ENCODE results near the gene AP2B1. TPM values are rescaled to one million over a fixed set of nuclear protein-coding genes. Genes with fewer than 3 reads are reported as not detected.

AP2B1 gene
- total and polyA plus RNA-seq, 4 donors = 8.7 to 55.6 (median 22.3) TPM

DNA sequence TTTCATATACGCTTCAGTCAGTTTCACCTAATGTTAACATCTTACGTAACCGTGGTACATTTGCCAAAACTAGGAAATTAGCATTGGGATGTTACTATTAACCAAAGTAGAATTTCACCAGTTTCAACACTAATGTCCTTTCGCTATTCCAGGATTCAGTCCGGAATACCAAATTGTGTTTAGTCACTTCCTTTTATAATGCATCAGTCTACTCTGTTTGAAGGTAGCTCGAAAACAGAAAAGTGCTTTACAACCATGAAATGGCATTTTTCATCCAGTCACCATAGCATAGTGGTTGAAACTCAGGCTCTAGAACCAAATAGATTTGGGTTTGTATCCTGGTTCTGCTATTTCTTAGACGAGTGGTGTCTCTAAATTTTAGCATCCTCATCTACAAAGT lies 29.4 kb downstream of the AP2B1 start (continued):
- TF ChIP-seq, protein P1, sequence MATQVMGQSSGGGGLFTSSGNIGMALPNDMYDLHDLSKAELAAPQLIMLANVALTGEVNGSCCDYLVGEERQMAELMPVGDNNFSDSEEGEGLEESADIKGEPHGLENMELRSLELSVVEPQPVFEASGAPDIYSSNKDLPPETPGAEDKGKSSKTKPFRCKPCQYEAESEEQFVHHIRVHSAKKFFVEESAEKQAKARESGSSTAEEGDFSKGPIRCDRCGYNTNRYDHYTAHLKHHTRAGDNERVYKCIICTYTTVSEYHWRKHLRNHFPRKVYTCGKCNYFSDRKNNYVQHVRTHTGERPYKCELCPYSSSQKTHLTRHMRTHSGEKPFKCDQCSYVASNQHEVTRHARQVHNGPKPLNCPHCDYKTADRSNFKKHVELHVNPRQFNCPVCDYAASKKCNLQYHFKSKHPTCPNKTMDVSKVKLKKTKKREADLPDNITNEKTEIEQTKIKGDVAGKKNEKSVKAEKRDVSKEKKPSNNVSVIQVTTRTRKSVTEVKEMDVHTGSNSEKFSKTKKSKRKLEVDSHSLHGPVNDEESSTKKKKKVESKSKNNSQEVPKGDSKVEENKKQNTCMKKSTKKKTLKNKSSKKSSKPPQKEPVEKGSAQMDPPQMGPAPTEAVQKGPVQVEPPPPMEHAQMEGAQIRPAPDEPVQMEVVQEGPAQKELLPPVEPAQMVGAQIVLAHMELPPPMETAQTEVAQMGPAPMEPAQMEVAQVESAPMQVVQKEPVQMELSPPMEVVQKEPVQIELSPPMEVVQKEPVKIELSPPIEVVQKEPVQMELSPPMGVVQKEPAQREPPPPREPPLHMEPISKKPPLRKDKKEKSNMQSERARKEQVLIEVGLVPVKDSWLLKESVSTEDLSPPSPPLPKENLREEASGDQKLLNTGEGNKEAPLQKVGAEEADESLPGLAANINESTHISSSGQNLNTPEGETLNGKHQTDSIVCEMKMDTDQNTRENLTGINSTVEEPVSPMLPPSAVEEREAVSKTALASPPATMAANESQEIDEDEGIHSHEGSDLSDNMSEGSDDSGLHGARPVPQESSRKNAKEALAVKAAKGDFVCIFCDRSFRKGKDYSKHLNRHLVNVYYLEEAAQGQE (IDR thresholded peaks at IDR 0.05) = no peak
- TF ChIP-seq, protein P2, sequence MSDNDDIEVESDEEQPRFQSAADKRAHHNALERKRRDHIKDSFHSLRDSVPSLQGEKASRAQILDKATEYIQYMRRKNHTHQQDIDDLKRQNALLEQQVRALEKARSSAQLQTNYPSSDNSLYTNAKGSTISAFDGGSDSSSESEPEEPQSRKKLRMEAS (IDR thresholded peaks at IDR 0.05) = no peak

DNA sequence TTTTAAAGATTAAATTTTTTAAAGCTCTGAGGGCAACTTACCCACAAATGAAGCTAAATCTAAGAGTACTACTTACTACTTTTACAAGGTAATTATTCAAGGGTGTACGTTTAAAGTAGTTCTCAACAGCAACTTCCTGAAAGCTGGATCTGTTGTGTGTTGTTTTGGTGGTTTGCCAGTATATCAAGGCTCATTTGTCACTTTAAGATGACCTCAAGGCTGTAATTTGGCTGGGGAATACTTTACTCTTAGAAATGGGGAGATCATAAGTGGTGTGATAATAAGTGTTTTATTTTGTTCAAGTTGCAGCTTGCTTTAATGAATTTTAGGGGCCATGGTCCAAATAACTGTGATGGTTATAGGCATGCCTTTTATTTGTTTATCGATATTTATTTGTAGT lies 30.4 kb downstream of the AP2B1 start:
- 74% methylated on average over 2 of the region's 2 CpGs for WGBS
- TF ChIP-seq FOXA2 (IDR thresholded peaks at IDR 0.05) (no peak), EGR1 (IDR thresholded peaks at IDR 0.05; ENCODE audit: low read depth in 2 of 2) (no peak)
- Histone ChIP-seq H3K9ac (ENCODE audit: low read depth in 1 of 2, low read length in 2 of 2) (no peak overlapping the region), H3K27ac (ENCODE audit: low read depth in 1 of 2, low read length in 2 of 2) (no peak overlapping the region), H3K36me3 (ENCODE audit: control insufficient read depth in 4 of 4, insufficient read depth in 3 of 4, low read depth in 1 of 4, low read length in 3 of 4) (no peaks in the 10 kb centered on the region), H3K27me3 (ENCODE audit: control insufficient read depth in 4 of 4, insufficient read depth in 4 of 4, low read length in 3 of 4) (no peaks in the 10 kb centered on the region), H3K4me1 (ENCODE audit: control insufficient read depth in 4 of 4, insufficient read depth in 4 of 4, low read length in 3 of 4) (no peaks in the 10 kb centered on the region), H3K4me3 (ENCODE audit: low read depth in 1 of 3, low read length in 3 of 3) (no peak overlapping the region), H3K9me3 (ENCODE audit: control insufficient read depth in 4 of 4, low read length in 3 of 4) (no peaks in the 10 kb centered on the region)
- DNase-seq (ENCODE audit: low spot score) = no peak

DNA sequence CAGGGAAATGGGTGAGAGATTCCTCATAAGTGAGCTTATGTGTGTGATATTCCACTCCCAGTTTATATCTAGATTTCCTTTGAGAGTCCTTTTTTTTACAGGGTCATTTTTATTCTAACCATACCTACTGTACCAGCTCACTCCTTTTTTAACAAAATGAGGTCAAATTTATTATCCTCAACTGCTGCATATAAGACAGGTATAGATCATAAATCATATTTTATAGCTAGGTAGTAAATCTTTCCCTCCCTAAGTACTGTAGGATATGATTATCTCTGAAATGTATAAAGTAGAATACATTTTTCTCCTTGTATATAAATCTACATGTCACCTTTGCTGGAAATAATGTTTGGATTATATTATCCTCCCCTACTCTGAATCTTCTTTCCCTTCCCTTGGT lies 31.5 kb downstream of the AP2B1 start:
- no peak overlapping the region for H3K9ac ChIP-seq (ENCODE audit: low read depth in 1 of 2, low read length in 2 of 2)
- H3K9me3 ChIP-seq (ENCODE audit: control insufficient read depth in 4 of 4, low read length in 3 of 4) = no peaks in the 10 kb centered on the region
- no peaks in the 10 kb centered on the region for H3K36me3 ChIP-seq (ENCODE audit: control insufficient read depth in 4 of 4, insufficient read depth in 3 of 4, low read depth in 1 of 4, low read length in 3 of 4)
- TF ChIP-seq GABPA (IDR thresholded peaks at IDR 0.05 in 1 of 2, conservative IDR thresholded peaks at IDR 0.05 in 1 of 2) (no peak), RAD21 (IDR thresholded peaks at IDR 0.05) (no peak), NR2F2 (IDR thresholded peaks at IDR 0.05) (no peak), HNF4G (IDR thresholded peaks at IDR 0.05) (no peak), FOXA2 (IDR thresholded peaks at IDR 0.05) (no peak)
- TF ChIP-seq, protein P3, sequence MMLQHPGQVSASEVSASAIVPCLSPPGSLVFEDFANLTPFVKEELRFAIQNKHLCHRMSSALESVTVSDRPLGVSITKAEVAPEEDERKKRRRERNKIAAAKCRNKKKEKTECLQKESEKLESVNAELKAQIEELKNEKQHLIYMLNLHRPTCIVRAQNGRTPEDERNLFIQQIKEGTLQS (IDR thresholded peaks at IDR 0.05) = no peak
- TF ChIP-seq, protein P1 (IDR thresholded peaks at IDR 0.05) = no peak
- TF ChIP-seq, protein P2 (IDR thresholded peaks at IDR 0.05) = no peak
- H3K27ac ChIP-seq (ENCODE audit: low read depth in 1 of 2, low read length in 2 of 2) = no peak overlapping the region
- no peak overlapping the region for H3K4me3 ChIP-seq (ENCODE audit: low read depth in 1 of 3, low read length in 3 of 3)
- no peak for DNase-seq (ENCODE audit: low spot score)
- H3K4me1 ChIP-seq (ENCODE audit: control insufficient read depth in 4 of 4, insufficient read depth in 4 of 4, low read length in 3 of 4) = no peaks in the 10 kb centered on the region
- no peaks in the 10 kb centered on the region for H3K27me3 ChIP-seq (ENCODE audit: control insufficient read depth in 4 of 4, insufficient read depth in 4 of 4, low read length in 3 of 4)

All from liver (tissue), 9 donors.